Nephron progenitor cell (in vitro differentiated cells): Measurements from ENCODE around the gene PREX1.

Source experiments
- DNase-seq: peaks from one replicate; pipeline ENCODE4 v3.0.0; 2021
- H3K27ac Mint-ChIP-seq: 2 replicates; pipeline ENCODE4 v1.8.0; 2021; ENCODE audit warnings: mild to moderate bottlenecking, moderate library complexity, mixed read lengths
- H3K27me3 Mint-ChIP-seq: 2 replicates; pipeline ENCODE4 v1.8.0; 2021; ENCODE audit warnings: mild to moderate bottlenecking, low read depth, mixed read lengths; ENCODE audit not compliant: poor library complexity
- H3K36me3 Mint-ChIP-seq: 2 replicates; pipeline ENCODE4 v1.8.0; 2021; ENCODE audit warnings: low read depth, mixed read lengths
- H3K4me1 Mint-ChIP-seq: 2 replicates; pipeline ENCODE4 v1.8.0; 2021; ENCODE audit warnings: mixed read lengths
- H3K4me3 Mint-ChIP-seq: 2 replicates; pipeline ENCODE4 v1.8.0; 2021; ENCODE audit warnings: mild to moderate bottlenecking, moderate library complexity, mixed read lengths
- H3K9me3 Mint-ChIP-seq: 2 replicates; pipeline ENCODE4 v1.8.0; 2021; ENCODE audit warnings: mild to moderate bottlenecking, moderate library complexity, mixed read lengths
- TF ChIP-seq, protein P1 (sequence below): fragments of 200-600 bp; sonication (generic); IDR thresholded peaks from 2 replicates; pipeline ENCODE4 v1.5.0; 2021; ENCODE audit warnings: antibody characterized with exemption

The PREX1 gene

GRCh38 chr20:48731536-48731935 is 96.3 kb downstream of the PREX1 start:
- Mint-ChIP-seq H3K9me3 (no peaks in the 10 kb centered on the region), H3K27me3 (peaks cover 4% of the 10 kb centered on the region), H3K36me3 (peaks cover 20% of the 10 kb centered on the region), H3K27ac (no peak overlapping the region), H3K4me1 (peaks cover 62% of the 10 kb centered on the region), H3K4me3 (no peak overlapping the region)
- TF ChIP-seq, protein P1, sequence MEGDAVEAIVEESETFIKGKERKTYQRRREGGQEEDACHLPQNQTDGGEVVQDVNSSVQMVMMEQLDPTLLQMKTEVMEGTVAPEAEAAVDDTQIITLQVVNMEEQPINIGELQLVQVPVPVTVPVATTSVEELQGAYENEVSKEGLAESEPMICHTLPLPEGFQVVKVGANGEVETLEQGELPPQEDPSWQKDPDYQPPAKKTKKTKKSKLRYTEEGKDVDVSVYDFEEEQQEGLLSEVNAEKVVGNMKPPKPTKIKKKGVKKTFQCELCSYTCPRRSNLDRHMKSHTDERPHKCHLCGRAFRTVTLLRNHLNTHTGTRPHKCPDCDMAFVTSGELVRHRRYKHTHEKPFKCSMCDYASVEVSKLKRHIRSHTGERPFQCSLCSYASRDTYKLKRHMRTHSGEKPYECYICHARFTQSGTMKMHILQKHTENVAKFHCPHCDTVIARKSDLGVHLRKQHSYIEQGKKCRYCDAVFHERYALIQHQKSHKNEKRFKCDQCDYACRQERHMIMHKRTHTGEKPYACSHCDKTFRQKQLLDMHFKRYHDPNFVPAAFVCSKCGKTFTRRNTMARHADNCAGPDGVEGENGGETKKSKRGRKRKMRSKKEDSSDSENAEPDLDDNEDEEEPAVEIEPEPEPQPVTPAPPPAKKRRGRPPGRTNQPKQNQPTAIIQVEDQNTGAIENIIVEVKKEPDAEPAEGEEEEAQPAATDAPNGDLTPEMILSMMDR = no peak
- no peak for DNase-seq

GRCh38 chr20:48730977-48731376 is 96.8 kb downstream of the PREX1 start:
- peaks cover 22% of the 10 kb centered on the region for H3K36me3 Mint-ChIP-seq
- peak overlapping the region; percentile 46 for H3K27ac Mint-ChIP-seq
- no peak for DNase-seq
- TF ChIP-seq, protein P1 = no peak
- H3K4me1 Mint-ChIP-seq = peaks cover 57% of the 10 kb centered on the region
- H3K9me3 Mint-ChIP-seq = no peaks in the 10 kb centered on the region
- no peak overlapping the region for H3K4me3 Mint-ChIP-seq
- H3K27me3 Mint-ChIP-seq = peaks cover 4% of the 10 kb centered on the region

- Mint-ChIP-seq H3K36me3 (peaks cover 28% of the 10 kb centered on the region), H3K4me1 (peaks cover 49% of the 10 kb centered on the region), H3K27me3 (peaks cover 4% of the 10 kb centered on the region), H3K4me3 (no peak overlapping the region), H3K9me3 (no peaks in the 10 kb centered on the region), H3K27ac (no peak overlapping the region)
- no peak for DNase-seq
- TF ChIP-seq, protein P1 = no peak
Observed at GRCh38 chr20:48729538-48729937, 98.3 kb downstream of the PREX1 start.

DNA sequence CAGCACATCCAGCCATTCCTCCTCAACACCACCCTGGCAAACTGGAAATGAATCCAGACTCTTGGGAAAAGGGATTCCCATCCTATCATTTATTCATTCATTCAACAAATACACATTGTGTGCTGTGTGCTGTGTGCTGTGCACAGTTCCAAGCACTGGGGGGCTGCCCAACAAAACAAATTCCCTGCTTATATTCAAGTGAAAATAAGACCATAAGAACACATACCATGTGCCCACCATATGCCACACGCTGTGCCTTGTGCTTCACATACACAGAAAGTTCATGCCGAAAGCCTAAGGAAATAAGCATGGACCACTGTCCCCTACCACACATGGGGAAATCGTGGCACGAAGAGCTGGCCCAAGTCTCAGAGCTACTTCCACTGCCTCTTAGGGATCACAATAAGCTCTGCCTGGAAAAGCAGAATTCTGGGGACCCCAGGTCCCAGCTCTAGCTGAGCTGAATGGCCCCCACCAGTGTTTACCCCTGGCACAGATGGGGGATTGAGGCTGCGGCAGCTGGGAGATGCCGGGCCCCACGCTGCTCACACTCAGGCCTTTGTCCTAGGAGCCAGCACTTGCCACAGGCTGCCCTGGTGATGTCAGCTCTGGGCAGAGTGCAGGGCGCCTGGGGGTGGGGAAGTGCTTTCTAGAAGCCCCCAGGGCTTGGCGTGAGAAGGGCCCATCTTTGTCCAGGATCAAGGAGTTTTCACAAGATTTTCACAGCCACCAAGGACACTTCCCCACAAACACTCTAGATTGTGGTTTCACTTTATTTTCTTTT is 99.6 kb downstream of the PREX1 start:
- H3K9me3 Mint-ChIP-seq = no peaks in the 10 kb centered on the region
- H3K36me3 Mint-ChIP-seq = peaks cover 23% of the 10 kb centered on the region
- H3K4me1 Mint-ChIP-seq = peaks cover 57% of the 10 kb centered on the region
- TF ChIP-seq, protein P1 = no peak
- H3K27me3 Mint-ChIP-seq = no peaks in the 10 kb centered on the region
- peak overlapping the region; percentile 20 for H3K27ac Mint-ChIP-seq
- DNase-seq = no peak
- no peak overlapping the region for H3K4me3 Mint-ChIP-seq

DNA sequence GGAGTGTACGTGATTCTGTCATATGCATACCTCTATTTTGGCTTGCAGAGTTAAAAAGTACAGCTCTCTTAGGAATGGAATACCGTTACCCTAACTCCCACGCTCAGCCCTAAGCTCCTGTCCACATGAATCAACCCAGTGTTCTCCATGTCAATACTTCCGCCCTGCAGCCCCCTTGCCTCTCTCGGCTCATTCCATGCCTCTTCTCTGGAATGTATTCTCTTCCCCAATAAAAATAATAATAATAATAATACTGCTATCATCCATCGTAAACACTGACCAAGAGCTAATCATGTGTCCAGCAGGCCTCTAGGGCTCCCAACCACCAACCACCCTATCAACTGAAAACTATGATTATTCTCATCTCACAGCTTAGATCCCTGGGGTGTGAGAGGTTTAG is 100.6 kb downstream of the PREX1 start:
- Mint-ChIP-seq H3K27me3 (peaks cover 4% of the 10 kb centered on the region), H3K27ac (no peak overlapping the region), H3K36me3 (peaks cover 17% of the 10 kb centered on the region), H3K4me3 (no peak overlapping the region), H3K9me3 (no peaks in the 10 kb centered on the region), H3K4me1 (peaks cover 57% of the 10 kb centered on the region)
- TF ChIP-seq, protein P1 = no peak
- no peak for DNase-seq

DNA sequence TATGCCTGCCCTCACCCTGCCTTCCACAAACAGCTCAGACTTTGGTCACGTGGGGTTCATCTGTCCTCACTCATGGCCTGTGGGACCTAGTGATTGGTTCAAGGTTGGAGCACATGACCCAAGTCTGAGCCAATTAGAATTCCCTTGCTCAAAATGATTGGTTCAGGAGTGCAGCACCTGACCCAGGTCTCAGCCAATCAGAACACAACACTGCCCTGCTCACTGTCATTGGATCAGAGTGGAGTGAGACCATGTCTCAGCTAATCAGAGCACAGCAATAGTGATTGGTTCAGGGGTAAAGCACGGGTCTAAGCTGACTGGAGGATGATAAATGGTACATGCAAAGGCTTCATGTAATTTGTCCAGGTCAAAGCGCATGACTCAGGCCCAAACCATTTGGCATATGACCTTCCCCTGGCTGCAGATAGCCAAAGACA is 102.2 kb downstream of the PREX1 start:
- Mint-ChIP-seq H3K36me3 (peaks cover 8% of the 10 kb centered on the region), H3K4me1 (peaks cover 66% of the 10 kb centered on the region), H3K27me3 (peaks cover 4% of the 10 kb centered on the region), H3K27ac (no peak overlapping the region), H3K9me3 (no peaks in the 10 kb centered on the region), H3K4me3 (no peak overlapping the region)
- TF ChIP-seq, protein P1 = no peak
- DNase-seq = no peak
